LHCN-M2 (cell line): ENCODE measurements around the gene DNAAF3. TPM values are rescaled to one million over a fixed set of nuclear protein-coding genes. Genes with fewer than 3 reads are reported as not detected.
"Not testable (repeated sequence)": the region's sequence is repeated elsewhere in the genome, so short reads cannot be mapped to it uniquely, and the experiment has no call there.

ENCODE experiments used
- DNase-seq: peaks from one replicate; pipeline ENCODE4 v3.0.0-alpha.2; 2012; ENCODE audit warnings: low read depth
- total RNA-seq: library from RNA; depleted of rRNA; stranded (reverse); fragments of >200 nt; gene quantifications from 2 replicates; pipeline ENCODE4 v1.2.3, GENCODE V29; 2014

DNAAF3 gene
- total RNA-seq, 1 experiment from 2014 or later = 1.3 TPM

DNA sequence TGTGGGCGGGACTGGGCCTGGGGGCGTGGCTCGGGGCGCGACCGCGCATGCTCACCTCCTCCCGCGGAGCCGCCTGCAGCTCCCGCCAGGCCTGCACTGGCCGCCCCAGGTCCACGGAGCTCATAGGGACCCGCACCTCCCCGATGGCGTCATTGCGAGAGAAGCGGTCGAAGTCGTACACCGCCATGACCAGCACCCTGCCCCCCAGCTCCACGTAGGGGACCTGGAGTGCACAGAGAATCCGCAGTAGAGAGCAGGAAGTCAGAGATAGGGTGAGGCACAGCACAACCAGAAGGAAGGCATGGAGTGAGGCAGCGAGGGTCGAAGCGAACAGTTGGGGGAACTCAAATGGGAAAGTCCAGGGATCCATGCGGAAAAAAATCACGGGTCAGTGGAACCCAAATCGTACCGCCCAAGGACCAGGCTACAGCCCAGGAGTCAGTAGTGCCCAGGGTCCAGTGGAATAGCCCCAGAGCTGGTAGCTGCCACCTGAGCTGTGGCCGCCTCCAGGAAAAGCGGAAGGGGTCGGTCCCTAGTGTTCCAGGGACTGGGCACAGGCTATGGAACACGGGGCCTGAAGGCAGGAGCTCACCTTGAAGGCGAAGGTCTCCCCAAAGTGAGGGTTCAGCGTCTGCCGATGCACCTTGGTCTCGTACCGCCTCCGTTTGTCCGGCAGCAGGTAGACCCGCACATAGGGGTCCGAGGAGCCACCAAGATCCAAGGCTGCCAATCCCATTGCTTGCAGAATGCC, 8.9 kb upstream of the DNAAF3 start:
- no peak for DNase-seq

DNA sequence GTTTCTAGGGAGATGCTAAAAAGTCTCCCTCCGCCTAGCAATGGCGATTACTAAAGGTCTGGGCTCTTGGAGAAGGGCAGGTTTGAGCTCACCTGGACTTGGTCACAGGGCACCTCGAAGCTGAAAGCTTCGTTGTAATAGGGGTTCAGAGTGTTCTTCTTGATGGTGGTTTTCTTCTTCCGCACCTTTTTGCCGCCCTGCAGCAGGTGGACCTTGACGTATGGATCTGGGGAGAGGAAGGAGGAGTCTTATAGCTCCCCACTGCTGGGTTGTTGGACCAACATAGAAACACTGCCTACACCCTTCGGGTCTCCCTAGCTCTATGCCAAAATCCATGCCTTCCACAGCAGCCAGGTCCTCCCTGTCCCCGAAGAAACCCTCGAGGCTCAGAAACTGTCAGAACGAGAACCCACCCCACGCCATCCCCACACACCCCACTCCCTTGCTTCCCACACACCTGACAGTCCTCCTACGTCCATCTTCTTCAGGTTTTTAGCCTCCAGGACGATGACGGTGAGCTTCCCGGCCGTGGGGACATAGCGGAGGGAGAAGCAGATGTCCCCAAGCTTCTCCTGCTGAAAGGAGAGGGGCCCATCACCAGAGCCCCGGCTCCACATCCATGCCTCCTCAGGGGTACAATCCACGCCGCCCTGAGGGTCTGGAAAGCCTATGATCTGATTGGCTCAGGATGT, 8.2 kb upstream of the DNAAF3 start:
- DNase-seq = no peak

DNA sequence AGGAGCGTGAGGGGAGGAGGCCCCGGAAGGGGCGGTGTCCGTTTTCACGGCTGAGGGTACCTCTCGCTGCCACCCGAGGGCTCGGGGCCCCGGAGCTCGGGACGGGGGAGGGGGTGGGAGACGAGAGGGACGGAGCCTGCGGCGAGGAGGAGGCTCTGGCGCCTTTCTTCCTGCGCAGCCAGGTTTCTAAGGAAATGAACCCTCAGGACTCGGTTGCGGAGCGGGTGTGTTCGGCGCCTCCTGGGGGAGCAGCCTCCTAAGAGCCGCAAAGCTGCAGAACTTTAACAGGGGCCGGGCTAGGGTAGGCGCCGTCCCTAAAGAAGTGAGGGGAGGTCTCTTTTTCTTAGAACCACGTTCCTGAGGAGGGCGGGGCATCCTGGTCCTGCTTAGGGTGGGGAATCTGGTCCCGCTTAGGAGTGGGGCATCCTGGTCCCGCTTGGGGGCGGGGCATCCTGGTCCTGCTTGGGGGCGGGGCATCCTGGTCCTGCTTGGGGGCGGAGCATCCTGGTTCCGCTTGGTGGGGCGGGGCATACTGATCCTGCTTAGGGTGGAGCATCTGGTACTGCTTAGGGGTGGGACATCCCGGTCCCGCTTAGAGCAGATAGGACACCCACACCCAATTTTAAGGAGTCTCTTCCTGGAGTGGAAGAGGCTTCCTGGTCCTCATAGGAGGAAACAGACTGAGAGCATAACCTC, 7.4 kb upstream of the DNAAF3 start:
- DNase-seq = peak; percentile 72

DNA sequence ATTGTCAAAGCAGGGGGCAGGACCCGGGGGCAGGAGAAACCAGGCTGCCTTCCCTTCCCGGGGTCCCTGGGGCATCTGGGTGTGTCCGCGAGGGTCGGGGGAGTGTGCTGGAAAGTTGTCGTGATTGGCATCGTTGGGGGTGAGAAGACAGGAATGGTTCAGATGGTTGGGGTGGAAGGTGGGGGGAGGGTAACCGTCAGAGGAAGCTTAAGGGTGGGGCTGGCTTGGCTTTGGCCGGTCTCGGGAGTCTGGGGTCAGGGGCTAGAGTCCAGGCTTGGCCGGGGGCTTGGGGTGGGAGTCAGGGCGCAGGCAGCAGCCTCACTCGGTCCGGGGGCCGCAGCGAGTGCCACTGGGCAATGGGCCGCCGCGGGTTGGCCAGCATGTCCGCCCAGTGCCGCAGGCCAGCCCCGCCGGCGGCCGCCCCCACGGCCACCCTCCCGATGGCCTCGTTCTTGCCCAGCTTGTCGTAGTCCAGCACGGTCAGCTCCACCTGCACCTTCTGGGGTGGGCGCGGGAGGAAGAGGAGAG, 6.8 kb upstream of the DNAAF3 start:
- no peak for DNase-seq

DNA sequence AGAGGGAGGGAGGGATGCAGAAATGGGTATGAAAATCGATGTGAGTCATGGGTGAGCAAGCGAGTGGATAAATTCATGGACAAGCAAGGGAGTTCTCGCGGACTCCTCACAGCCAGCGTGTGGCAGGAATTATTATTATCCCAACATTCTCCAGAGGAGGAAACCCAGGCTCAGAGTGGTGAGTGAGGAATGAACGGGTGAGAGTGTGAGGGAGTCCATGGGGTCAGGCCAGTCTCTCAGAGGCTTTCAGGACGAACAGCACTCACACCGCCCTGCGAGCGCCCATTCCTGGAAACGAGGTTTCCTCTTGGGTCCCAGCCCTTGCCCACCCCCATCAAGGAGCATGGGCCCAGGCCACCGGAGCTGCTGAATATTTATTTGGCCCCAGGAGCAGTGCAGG, 6.3 kb upstream of the DNAAF3 start:
- peak; percentile 70 for DNase-seq

DNA sequence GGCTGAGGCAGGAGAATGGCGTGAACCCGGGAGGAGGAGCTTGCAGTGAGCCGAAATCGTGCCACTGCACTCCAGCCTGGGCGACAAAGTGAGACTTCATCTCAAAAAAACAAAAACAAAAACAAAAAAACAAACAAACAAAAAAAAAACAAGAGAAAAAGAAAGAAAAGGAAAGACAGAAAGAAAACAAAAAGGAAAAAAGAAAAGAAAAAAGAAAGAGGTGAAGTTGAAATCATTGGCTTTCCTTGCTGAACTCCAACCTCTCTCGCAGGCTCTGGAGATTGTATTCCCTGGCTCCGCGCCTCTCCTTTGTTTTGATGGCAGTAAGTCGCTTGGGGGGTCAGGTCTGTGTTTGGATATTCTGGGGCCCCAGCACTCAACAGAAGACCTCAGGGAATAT, 5.9 kb upstream of the DNAAF3 start:
- DNase-seq = not testable (repeated sequence)

DNA sequence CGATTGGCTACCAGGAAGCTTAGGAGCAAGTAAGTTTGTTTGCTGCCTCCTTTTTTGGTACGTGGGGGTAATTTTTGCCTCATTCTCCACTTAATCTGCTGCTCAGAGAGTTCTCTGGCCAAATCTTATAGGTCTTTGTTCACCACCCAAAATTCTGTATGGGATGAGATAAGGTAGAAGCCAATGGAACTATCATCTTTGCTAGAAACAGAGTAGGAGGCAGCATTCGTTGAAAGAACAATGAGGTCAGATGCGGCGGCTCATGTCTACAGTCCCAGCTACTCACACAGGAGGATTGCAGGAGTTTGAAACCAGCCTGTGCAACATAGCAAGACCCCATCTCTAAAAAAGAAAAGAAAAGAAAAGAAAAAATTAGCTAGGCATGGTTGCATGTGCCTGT, 5.0 kb upstream of the DNAAF3 start:
- no peak for DNase-seq

DNA sequence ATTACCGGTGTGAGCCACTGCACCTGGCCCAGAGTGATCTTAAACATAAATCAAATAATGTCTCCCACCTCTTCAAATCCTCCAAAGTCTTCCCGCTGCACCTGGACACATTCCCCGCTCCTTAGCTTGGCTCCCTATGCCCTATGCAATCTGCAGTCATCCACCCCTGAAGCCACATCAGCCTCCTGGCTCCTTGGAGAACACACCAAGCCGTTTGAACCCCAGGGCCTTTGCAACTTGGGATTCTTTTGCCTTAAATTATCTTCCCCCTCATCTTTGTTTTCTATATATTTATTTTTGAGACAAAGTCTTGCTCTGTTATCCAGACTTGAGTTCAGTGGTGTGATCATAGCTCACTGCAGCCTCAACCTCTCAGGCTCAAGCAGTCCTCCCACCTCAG, 2.7 kb upstream of the DNAAF3 start:
- no peak for DNase-seq

DNA sequence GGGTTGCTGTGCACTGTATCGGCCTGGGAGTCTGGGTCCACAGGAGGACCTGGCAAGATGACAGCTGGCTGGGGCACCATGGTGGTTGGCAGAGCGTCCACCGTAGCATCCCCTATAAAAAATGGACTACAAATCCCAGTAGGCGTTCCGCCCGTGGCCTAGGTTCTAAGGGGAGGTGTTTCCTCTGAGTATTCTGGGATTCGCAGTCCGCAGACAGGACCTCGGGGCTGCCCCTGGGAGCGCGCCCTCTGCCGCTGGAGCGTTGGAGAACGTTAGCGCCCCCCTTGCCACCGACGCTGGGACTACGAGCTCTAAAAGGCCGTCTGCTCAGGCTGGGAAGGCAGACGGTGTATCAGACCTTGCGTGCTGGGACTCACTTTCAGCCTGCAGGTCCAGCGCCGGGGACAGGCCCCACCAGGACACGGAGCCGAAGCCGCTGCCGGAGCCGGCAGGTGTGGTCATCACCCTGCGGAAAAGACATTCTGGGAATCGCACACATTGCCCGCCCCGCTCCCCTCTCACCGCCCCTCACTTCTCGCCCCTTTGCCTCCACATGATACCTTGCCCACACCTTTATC, 372 bp downstream of the DNAAF3 start:
- peak; percentile 75 for DNase-seq

DNA sequence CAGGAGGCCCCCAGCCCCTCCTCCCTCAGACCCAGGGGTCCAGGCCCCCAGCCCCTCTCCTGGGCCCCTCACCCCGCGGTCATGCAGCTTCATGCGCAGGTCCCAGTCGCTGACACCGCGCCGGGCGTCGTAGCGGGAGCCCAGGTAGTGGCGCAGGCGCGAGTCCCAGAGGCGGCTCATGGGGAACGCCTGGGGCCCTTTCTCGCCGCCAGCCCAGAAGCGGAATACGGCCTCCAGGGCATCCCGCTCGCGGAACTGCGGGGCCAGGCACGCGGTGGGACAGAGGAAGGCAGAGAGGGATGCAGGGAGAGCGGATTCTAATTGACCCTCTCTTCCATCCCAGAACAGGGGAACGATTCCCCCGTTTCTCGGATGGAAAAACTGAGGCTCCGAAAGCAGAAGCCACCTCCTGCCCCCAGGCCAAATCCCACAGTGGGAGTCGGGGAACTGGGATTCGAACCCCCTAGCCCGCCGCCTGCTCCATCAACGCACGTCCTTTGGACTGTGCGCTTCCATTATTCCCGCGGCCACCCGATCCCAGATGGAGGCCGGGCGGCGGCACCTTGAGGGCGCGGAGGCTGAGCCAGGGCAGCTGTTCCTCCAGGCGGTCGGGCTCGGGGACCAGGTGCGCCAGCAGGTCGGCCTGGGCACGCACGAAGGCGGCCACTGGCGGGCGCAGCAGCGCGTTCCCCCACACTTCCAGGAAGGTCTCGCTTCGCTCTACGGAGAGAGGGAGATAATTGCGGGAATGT, 4.7 kb downstream of the DNAAF3 start:
- DNase-seq = no peak

DNA sequence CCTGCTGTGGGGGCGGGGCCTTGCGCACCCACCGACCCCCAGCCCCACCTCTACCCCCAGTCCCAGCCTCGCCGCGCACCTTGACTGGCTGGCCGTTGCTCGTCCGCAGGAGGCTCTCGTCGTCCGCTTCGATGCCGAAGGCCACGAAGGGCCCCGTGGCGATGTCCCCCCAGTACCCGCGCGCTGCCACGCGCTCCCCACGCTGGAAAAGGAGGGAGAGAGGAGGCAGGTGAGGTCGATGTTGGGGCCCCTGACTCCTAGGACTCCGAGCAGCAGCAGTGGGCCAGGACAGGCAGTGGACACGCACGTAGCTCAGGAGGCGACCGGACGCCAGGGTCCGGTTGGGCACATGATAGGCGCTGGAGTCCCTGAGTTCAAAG, 5.4 kb downstream of the DNAAF3 start:
- DNase-seq = no peak

DNA sequence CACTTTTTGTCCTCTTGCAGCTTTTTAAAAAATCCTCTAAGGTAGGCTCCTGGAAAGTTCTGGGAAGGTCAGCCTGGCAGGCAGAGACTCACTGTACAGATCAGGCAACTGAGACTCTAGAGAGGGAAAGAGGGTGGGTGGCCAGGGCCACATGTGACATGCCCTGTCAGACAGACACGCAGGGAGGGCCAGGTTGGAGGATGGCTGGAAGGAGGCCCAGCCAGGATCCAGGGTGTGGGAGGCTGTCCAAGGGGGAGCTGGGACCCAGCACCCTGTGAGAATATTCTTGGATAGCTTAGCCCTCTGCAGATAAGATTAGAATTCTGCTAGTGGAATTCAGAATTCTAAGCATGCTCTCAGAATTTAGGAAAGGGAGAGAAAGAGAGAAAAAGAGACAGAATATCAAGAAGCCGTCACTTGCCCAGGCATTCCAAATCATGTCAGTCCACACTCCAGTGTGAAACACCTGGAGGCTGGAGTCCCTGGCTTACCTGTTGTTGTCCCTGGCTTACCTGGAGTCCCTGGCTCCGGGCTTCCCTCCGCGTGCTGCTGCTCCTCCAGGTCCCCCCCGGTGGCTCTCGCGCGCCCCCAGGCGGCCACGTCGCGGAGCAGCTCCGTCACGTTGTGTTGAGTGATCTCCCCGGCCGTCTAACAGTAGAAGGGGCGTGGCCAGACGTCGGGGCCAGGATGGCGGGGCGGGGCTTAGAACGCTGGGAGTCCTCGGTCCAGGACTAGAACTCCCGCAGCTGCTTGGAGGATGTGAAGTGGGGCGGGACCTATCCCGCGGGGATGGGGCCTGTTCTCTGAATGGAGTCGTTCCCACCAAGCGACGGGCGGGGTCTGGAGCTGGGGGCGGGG, 6.1 kb downstream of the DNAAF3 start:
- DNase-seq = peak; percentile 82

DNA sequence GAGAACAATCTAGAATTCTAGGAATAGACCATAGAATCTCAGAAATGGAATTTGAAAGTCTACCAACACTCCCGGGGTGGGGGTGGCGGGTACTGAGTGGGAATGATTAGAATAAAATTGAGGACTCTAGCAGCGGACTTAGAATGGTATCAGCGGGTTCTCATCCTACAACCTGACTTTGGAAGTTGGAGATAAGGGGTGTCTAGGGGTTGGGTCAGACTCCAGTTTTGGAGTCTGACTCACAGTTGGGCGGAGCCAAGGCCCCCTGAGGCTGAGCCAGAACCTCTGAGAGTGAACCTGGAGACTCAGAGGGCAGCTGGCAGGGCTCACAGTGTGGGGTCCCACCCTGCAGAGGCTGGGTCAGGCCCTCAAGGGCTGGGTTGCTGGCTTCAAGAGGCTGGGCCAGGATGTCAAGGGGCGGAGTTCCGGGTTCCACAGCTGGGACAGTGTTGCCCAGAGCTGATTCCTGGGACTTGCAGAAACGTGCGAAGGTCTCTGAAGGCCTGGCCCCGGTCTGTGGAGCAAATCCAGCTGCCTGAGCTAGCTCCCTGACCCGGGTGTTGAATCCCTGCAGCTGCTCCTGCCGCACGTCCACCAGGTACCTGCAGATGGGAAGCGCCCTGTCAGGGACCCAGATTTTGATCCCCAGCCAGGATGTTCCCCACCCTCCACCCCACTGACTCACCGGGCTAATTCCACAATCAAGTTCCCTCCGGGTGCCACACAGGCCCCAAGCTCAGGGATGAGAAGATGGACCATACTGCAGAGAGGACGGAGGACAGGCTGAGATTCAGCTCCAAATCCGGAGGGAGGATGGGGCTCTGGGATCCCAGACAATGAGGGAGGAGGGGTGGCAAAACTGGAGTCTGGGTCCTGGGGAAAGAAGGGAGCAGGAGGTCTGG, 7.3 kb downstream of the DNAAF3 start:
- DNase-seq = peak; percentile 81

DNA sequence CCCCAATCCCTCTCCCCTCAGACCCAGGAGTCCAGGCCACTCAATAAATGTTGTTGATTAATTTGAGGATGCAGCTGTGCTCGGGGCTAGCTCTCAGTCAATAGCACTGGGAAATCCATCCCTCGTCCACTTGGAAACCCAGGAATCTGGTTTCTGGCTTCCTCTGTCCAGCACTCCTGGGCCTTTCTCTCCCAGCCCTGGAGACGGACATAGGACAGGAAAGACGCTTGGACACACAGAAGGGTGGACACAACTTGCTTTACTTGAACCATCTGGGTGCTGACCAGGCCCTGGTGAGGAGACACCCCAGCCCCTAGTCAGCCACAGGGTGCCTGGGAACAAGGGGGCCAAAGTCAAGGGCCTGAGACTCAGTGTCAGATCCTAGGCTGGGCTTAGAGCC, 8.0 kb downstream of the DNAAF3 start:
- no peak for DNase-seq

DNA sequence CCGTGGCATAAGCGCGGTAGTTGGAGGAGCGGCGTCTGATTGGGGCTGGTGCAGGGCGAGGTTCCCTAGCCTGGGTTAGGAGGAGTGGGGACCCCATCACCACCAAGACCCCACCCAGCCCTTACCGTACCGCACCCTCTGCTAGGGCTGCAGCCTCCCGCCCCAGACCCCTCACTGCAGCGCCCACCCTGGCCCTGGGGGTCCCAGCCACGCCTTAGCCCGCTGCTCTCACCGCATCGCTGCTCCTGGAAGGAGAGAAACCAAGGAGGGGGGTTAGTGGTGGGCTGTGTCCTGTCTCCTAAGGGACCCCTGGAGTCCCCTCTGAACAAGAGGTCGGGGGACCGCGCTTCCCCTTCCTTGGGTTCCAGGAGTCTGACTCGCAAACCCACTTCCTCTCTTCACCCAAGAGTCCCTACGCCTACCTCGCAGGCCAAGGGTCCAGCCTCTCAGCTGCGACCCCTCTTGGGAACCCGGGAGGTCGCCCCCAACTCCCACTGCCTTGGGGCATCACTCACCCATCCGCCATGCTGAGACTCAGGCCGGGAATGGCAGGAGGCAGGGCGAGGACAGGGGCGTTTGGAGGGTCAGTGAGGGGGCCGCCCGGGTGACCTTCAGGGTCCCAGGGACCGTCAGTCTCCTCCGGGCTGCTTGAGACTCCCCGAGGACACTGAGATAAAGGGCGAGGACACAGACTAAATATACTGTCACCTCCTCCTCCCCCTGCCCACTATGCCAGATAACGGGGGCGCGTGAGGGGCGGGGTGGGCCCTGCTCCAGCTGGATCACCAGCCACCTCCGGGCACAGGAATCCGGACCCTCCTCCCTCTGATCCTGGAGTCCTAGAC, 9.1 kb downstream of the DNAAF3 start, which contains the start of gene TNNI3:
TNNI3 (minus strand) TSS at position 669 of the 845 bp plus-strand sequence; CDS start at position 526, 143 bp downstream.
- DNase-seq = no peak

DNA sequence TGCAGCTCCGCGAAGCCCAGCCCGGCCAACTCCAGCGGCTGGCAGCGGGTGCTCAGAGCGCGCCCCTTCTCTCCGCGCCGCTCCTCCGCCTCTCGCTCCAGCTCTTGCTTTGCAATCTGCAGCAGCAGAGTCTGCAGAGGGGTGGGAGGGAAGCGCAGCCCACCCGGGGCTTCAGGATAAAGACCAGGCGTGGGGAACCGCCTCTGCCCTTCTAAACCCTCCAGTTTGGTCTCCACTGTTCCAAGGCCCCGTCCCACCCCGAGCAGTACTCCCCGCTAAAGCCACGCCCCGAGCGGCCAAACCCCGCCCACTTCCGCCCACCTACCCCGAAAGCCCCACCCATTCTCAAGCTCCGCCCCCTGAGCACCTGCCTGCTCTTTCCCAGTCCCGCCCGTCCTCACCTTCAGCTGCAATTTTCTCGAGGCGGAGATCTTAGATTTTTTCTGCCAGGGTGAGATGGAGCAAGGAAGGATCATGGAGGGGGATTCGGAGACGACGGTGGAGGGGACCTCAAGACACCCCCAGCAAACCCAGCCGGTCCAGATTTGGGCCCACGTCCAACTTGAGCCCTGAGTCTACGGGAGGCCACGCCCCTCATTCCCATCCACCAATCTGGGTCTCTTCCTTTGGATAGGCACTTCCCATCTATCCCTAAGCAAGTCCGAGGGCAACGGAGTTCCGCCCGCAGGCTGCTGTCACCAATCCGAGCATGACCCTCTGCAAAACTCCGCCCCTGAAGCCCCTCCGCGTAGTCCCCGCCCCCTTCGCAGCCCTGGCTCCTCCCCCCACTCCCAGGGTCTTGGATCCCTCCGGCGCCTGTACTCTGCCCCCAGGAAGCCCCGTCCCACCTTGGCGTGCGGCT, 10.0 kb downstream of the DNAAF3 start:
- DNase-seq = peak; percentile 29

DNA sequence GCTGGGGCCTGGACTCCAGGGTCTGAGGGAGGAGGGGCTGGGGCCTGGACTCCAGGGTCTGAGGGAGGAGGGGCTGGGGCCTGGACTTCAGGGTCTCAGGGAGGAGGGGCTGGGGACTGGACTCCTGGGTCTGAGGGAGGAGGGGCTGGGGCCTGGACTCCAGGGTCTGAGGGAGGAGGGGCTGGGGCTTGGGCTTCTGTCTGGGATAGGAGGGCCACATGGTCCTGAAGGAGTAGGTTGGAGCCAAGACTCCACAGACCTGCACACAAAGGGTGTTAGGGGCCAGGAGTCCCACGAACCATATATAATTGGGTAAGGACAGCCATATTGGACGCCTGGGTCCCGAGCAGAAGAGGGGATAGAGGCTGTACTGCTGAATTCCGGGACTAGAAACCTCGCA, 10.6 kb downstream of the DNAAF3 start:
- DNase-seq = not testable (repeated sequence)
